Measurements from ENCODE around the gene FAF2.

- TF ChIP-seq POLR2A (IDR thresholded peaks at IDR 0.05; ENCODE audit: low read depth, low read length) (no peak), POLR2AphosphoS5 (IDR thresholded peaks at IDR 0.05; ENCODE audit: low read depth, low read length) (no peak), TAF1 (IDR thresholded peaks at IDR 0.05; ENCODE audit: borderline replicate concordance, low read depth, low read length) (no peak)
Measured at GRCh38 chr5:176463113-176463764, 15.1 kb downstream of the FAF2 start.
